HG03103 (cell line): ENCODE data around the gene KCNQ1OT1.
"Not testable (repeated sequence)": the region's sequence is repeated elsewhere in the genome, so short reads cannot be mapped to it uniquely, and the experiment has no call there.

Experiments used
- ATAC-seq: cut with Tn5 transposase; IDR thresholded peaks from one replicate; pipeline ENCODE4 v1.9.1; 2021; ENCODE audit warnings: low read depth; ENCODE audit not compliant: unreplicated experiment

The KCNQ1OT1 gene

GRCh38 chr11:2655834-2656622 is 43.8 kb downstream of the KCNQ1OT1 start:
- ATAC-seq, result no peak

- no peak for ATAC-seq
These were observed 44.6 kb downstream of the KCNQ1OT1 start for GRCh38 chr11:2655016-2655719.

- ATAC-seq, result no peak
These were observed 45.7 kb downstream of the KCNQ1OT1 start for GRCh38 chr11:2653930-2654739.

GRCh38 chr11:2653198-2653551 is 46.6 kb downstream of the KCNQ1OT1 start:
- ATAC-seq, result no peak

GRCh38 chr11:2652333-2653197 is 47.2 kb downstream of the KCNQ1OT1 start:
- no peak for ATAC-seq

- no peak for ATAC-seq
These were observed 47.9 kb downstream of the KCNQ1OT1 start for GRCh38 chr11:2651826-2652271.

GRCh38 chr11:2651054-2651617 is 48.7 kb downstream of the KCNQ1OT1 start:
- ATAC-seq, result no peak

- ATAC-seq, result no peak
These were observed 49.4 kb downstream of the KCNQ1OT1 start for GRCh38 chr11:2650343-2650867.

GRCh38 chr11:2649848-2650247 is 49.9 kb downstream of the KCNQ1OT1 start:
- ATAC-seq, result no peak

GRCh38 chr11:2649400-2649799 is 50.4 kb downstream of the KCNQ1OT1 start:
- ATAC-seq, result no peak

- ATAC-seq, result no peak
These were observed 51.8 kb downstream of the KCNQ1OT1 start for GRCh38 chr11:2647953-2648352.

GRCh38 chr11:2647167-2647566 is 52.6 kb downstream of the KCNQ1OT1 start:
- ATAC-seq, result no peak

- ATAC-seq, result no peak
These were observed 54.0 kb downstream of the KCNQ1OT1 start for GRCh38 chr11:2645779-2646118.

GRCh38 chr11:2644844-2645778 is 54.7 kb downstream of the KCNQ1OT1 start:
- ATAC-seq, result no peak

- ATAC-seq, result no peak
These were observed 56.0 kb downstream of the KCNQ1OT1 start for GRCh38 chr11:2643746-2644145.

GRCh38 chr11:2641623-2642022 is 58.2 kb downstream of the KCNQ1OT1 start:
- no peak for ATAC-seq

GRCh38 chr11:2639763-2640162 is 60.0 kb downstream of the KCNQ1OT1 start:
- ATAC-seq, result not testable (repeated sequence)

- ATAC-seq, result no peak
These were observed 68.6 kb downstream of the KCNQ1OT1 start for GRCh38 chr11:2631161-2631560.

- no peak for ATAC-seq
These were observed 69.1 kb downstream of the KCNQ1OT1 start for GRCh38 chr11:2630679-2631078.
